NCI-H1105 treated with DMSO at 0.1 percent for 48 hours (cell line): ENCODE data around the gene NINJ1.

ENCODE experiments used
- DNase-seq: peaks from one replicate; lab custom pipeline; 2025; lab: John Stamatoyannopoulos, UW

NINJ1 gene

DNA sequence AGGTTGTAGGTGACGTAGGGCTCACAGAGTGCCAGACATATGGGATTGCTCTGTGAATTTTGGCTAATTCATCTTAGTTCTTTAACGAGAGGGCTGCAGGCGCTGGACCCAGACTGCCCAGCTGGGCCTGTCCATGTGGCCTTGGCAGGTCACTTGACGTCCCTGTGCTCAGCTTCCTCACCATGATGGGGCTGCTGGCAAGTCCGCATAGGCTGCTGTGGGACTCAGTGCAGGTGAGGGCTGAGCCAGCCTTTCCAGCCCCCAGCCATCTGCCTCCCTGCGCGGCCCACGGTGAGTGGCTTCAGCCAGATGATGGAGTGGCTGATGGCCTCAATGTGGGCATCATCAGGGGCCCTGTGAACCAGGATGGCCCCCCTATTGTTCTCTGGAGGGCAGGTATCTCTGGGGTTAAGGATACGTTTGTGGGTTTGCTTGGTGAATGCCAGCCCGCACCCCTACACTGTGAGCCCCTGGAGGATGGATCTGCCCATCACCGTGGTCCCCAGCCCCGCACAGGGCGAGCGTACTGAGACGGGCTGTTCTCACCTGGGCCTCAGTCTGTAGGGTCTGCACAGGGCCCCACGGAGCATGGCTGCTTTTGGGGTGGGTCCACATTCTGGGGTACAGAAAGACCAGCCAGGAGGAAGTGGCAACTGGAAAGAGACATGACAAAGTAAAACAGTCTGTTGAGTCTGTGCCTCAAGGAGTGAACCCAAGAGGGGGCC lies 34.3 kb downstream of the NINJ1 start:
- DNase-seq, result no peak

DNA sequence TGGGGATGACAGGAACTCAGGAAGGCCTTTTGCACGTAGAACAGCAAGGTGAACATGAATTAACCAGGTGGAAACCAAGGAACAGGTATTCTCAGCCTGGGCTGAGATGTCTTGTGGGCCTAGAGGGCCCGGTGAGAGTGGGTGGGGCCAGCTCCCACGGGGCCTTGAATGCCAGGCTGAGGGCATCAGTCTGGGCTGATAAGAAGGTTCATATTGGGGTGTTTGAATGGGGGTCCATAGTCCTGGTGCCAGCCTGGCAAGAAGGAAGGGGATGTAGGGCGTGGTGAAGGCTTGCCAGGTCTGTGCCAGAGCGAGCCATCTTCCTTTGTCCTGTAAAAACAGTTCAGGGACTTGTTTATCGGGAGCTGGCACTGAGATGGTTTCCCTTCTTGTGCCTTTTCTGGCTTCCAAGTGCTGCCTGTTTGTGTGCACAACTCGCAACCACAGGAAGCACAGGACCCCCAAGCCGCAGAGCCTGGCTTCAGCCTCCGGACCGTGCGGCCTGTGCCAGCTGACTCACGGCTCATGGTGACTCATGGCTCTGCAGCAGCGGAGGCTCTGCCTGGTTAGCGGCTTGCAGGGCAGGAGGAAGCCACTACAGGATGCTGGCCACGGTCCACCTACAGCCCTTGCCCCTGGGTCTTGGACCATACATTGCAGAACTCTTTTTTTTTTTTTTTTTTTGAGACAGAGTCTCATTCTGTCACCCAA lies 35.7 kb downstream of the NINJ1 start:
- no peak for DNase-seq

GRCh38 chr9:93097511-93098201 lies 36.4 kb downstream of the NINJ1 start:
- DNase-seq, result no peak

DNA sequence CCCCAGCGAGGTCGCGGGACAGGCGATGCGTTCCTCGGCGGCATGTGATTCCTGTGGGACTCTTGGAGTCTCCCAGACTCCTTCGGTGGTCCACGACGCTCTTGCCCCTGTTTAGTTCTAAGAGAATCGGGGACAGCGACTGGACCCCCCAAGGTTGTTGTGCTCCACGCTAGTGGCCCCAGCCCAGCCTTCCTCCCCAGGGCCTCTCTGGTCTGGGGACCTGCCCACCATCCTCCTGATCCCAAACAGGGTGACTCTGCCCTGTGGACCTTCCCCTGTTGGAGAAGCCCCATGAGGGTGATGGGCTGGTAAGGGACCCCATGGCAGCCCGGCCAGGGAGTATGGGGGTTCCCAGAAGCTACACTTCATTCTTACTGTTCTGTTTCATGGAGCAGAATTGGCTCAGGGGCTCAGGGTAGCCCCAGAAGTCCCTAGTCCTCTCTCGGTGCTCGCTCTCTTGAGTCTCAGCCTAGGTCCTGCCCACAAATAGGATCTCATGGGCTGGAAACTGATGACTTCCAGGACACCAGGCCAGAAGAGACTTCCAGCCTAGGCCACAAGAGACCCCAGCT lies 37.2 kb downstream of the NINJ1 start:
- DNase-seq, result no peak

- DNase-seq, result peak; percentile 20
Observed at GRCh38 chr9:93096131-93096802, 37.8 kb downstream of the NINJ1 start, which contains the start of gene CARD19. Gene CARD19 (plus strand): TSS chr9:93096217. CDS start chr9:93096346, 129 bp downstream.

DNA sequence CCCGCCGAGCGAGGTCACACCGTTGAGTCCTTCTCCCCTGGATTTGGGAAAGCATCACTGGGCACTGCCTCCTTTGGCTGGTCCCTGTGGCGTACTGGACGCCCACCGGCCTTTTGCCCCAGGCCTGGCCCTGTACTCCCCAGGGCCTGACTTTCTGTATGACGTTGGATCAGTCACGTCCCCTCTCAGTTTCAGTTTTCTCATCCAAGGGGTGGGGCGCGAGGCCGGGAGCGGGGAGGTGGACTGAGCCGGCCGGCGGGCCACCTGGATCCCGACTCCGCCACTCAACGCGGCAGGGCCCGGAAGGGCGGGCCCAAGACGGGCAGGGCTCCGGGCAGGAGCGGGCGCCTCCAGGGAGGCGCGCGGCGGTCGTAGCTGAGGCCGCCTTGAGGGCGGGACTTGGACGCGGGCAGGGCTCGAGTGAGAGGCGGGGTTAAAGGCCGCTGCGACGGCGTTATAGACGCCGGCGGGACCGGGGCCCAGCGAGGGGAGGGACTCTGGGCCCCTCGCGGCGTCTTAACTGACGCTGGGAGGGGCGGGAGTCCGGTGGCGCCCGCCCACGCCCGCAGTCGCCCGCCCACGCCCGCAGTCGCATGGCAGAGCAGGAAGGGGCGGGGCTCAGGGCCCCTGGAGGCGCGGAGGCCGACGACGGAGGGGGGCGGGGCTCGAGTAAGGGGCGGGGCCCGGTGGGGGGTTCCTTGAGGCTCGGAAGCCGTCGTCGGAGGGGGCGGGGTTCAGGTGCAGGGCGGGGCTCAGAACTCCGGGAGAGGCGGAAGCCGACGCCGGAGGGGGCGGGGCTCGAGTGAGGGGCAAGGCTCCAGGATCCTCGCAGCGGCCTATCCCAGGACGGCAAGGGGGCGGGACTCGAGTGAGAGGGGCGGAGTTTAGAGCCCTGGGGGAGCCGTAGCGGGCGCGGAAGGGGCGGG lies 38.6 kb downstream of the NINJ1 start:
- peak; percentile 98 for DNase-seq

DNA sequence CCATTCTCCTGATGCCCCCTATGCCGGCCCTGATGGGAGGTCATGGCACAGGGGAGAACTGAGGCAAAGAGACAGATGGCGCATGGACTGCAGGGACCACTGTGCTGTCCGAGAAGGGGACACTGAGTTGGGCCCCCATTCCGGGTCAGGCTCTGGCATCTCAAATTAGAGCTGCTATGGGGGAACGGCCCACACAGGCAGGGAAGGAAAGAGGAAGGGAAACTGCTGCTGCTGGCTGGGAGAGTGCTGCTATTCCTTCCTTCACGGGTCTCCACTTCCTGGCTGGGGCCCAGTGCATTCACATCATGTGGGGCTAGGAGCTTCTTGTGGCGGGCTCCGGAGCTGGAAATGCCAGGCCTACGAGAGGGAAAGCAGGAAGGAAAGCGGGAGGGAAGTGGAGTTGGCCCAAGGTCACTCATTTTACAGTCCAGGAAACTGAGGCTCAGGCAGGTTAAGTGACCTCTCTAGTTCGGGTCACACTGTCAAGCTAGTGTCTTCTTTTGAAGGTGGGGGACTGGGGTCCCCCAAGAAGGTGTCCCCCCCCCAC lies 39.3 kb downstream of the NINJ1 start:
- no peak for DNase-seq

- DNase-seq, result no peak
Observed at GRCh38 chr9:93093877-93094657, 40.0 kb downstream of the NINJ1 start.

- DNase-seq, result no peak
Observed at GRCh38 chr9:93093127-93093876, 40.7 kb downstream of the NINJ1 start.

- DNase-seq, result no peak
Observed at GRCh38 chr9:93092251-93092991, 41.6 kb downstream of the NINJ1 start.

- no peak for DNase-seq
Observed at GRCh38 chr9:93091453-93092081, 42.5 kb downstream of the NINJ1 start.

- DNase-seq, result no peak
Observed at GRCh38 chr9:93091056-93091452, 43.0 kb downstream of the NINJ1 start.

- DNase-seq, result no peak
Observed at GRCh38 chr9:93090091-93090655, 43.9 kb downstream of the NINJ1 start.

DNA sequence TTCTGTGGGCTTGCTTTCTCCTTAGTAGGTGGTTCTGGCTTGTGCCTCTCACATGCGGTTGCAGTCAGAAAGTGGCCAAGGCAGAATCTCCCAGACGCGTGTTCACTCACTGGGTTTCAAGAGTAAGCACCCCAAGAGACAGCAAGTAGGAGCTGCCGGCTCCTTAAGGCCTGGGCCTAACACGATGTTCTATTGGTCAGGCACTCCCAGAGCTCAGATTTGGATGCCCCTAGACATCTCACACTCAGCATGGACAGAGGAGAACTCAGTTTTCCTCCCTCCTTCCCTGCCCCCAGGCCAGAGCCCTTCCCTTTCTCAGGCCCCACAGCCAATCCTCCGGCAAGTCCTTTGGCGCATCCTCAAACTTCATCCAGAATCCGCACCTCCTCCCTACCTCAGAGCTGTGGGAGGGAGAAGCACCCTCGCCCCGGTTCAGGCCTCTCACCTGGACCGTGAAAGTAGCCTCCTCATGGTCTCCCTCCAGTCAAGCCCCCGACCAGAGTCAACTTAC lies 44.5 kb downstream of the NINJ1 start:
- DNase-seq, result no peak

- no peak for DNase-seq
Observed at GRCh38 chr9:93089024-93089423, 45.0 kb downstream of the NINJ1 start.

DNA sequence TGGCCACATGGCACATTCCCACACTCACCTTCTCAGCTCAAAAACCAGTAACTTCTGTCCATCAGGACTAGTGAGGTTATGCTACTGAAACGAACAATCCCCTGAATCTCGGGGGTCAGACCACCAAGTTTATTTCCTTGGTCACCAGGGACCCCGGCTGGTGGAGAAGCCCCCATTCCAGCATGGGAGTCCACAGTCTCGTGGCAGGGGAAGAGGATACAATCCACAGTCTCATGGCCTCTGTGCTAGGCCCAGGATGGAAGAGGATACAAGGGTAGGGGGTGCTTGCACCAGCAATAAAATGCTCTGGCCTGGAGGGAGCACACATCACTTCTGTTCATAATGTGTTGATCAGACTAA lies 45.4 kb downstream of the NINJ1 start:
- DNase-seq, result no peak

- DNase-seq, result no peak
Observed at GRCh38 chr9:93087971-93088655, 45.9 kb downstream of the NINJ1 start.
